ENCODE data around the gene SESN3. TPM values are rescaled to one million over a fixed set of nuclear protein-coding genes. Genes with fewer than 3 reads are reported as not detected.

The SESN3 gene
- total RNA-seq, 1 experiment from 2014 or later = 1.4 TPM

- CTCF ChIA-PET = no interaction called here
- Histone ChIP-seq H3K4me1 (ENCODE audit: control insufficient read depth, insufficient read depth, low read length) (no peaks in the 10 kb centered on the region), H3K27ac (ENCODE audit: low read length) (no peak overlapping the region), H3K36me3 (ENCODE audit: control insufficient read depth, insufficient read depth, low read length) (no peaks in the 10 kb centered on the region), H3K4me3 (ENCODE audit: low read depth in 2 of 2, low read length in 2 of 2) (peak overlapping the region in 1 of 2 experiments; percentile 2; a peak in 1 of 4 replicates), H3K27me3 (ENCODE audit: control insufficient read depth, insufficient read depth, low read length) (peaks cover 24% of the 10 kb centered on the region), H3K9me3 (ENCODE audit: control insufficient read depth, insufficient read depth, low read depth, low read length) (no peaks in the 10 kb centered on the region)
- intact Hi-C loops (cut with micrococcal nuclease; ENCODE audit: unreplicated experiment) (no loop called here), in situ Hi-C loops (cut with HindIII; ENCODE audit: low pct_unique_long_range_greater_than_20kb, low sequenced_read_pairs) (no loop called here)
- POLR2A ChIA-PET = no interaction called here
- TF ChIP-seq CTCF (IDR thresholded peaks at IDR 0.05) = no peak
- no peak for TF ChIP-seq POLR2AphosphoS5 (IDR thresholded peaks at IDR 0.05; ENCODE audit: low read depth, low read length)
- TF ChIP-seq REST (IDR thresholded peaks at IDR 0.05; ENCODE audit: insufficient read depth in 1 of 2, low read depth in 2 of 2, low read length in 1 of 2) = no peak
- TF ChIP-seq SIN3A (IDR thresholded peaks at IDR 0.05; ENCODE audit: borderline replicate concordance, insufficient read depth, low read depth, low read length) = no peak
- TF ChIP-seq TCF7L2 (IDR thresholded peaks at IDR 0.05; ENCODE audit: low read depth, low read length) = no peak
- BruUV-seq (replicated peaks) = no TSS peak
- ATAC-seq (no peak; the same call in 1 of the 2 replicates), DNase-seq (ENCODE audit: low read depth, low spot score) (no peak)
Observed at GRCh38 chr11:95254131-95254704, 23.2 kb upstream of the SESN3 start.

- H3K36me3 ChIP-seq (ENCODE audit: control insufficient read depth, insufficient read depth, low read length) = no peaks in the 10 kb centered on the region
- no peak overlapping the region for H3K27ac ChIP-seq (ENCODE audit: low read length)
- H3K4me3 ChIP-seq (ENCODE audit: low read depth in 2 of 2, low read length in 2 of 2) = no peak overlapping the region
- CTCF ChIA-PET = no interaction called here
- H3K4me1 ChIP-seq (ENCODE audit: control insufficient read depth, insufficient read depth, low read length) = no peaks in the 10 kb centered on the region
- in situ Hi-C loops (cut with HindIII; ENCODE audit: low pct_unique_long_range_greater_than_20kb, low sequenced_read_pairs) = no loop called here
- BruUV-seq (replicated peaks) = no TSS peak
- POLR2A ChIA-PET = interaction anchor here (0.6 kb wide), 1 partner anchor 31 kb away, joined by 3 read pairs; no protein-coding TSS in a partner anchor
- ATAC-seq (no peak), DNase-seq (ENCODE audit: low read depth, low spot score) (no peak)
- H3K27me3 ChIP-seq (ENCODE audit: control insufficient read depth, insufficient read depth, low read length) = peaks cover 24% of the 10 kb centered on the region
- no peaks in the 10 kb centered on the region for H3K9me3 ChIP-seq (ENCODE audit: control insufficient read depth, insufficient read depth, low read depth, low read length)
- intact Hi-C loops (cut with micrococcal nuclease; ENCODE audit: unreplicated experiment) = no loop called here
- no peak for TF ChIP-seq POLR2AphosphoS5 (IDR thresholded peaks at IDR 0.05; ENCODE audit: low read depth, low read length)
- no peak for TF ChIP-seq SIN3A (IDR thresholded peaks at IDR 0.05; ENCODE audit: borderline replicate concordance, insufficient read depth, low read depth, low read length)
- TF ChIP-seq TCF7L2 (IDR thresholded peaks at IDR 0.05; ENCODE audit: low read depth, low read length) = no peak
- TF ChIP-seq REST (IDR thresholded peaks at IDR 0.05; ENCODE audit: insufficient read depth in 1 of 2, low read depth in 2 of 2, low read length in 1 of 2) = no peak
- TF ChIP-seq CTCF (IDR thresholded peaks at IDR 0.05) = no peak
Observed at GRCh38 chr11:95253141-95253540, 22.1 kb upstream of the SESN3 start.
